ENCODE results near the gene SPHKAP. TPM values are rescaled to one million over a fixed set of nuclear protein-coding genes. Genes with fewer than 3 reads are reported as not detected.

The SPHKAP gene
- total RNA-seq, 1 experiment from 2014 or later: not detected

DNA sequence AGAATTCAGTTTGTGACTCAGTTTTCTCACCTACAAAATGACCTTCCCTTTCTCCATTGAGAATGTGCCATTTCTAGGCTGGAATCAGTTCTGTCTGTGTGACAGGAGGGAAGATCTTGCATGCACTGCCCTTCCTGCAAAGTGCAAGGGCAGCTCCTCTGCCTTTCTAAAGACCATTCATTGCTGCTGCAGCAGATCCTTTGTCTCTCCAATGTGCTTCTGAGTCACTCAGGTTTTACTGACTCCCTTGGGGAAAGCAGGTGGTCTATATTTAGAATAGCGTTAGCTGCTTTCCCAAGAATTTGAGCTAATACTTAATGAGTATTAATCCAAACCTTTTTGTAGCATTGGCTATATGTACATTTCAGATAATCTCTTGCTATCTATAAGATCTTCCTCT lies 247.6 kb downstream of the SPHKAP start:
- H3K9me3 ChIP-seq: no peaks in the 10 kb centered on the region
- TF ChIP-seq, protein P1, sequence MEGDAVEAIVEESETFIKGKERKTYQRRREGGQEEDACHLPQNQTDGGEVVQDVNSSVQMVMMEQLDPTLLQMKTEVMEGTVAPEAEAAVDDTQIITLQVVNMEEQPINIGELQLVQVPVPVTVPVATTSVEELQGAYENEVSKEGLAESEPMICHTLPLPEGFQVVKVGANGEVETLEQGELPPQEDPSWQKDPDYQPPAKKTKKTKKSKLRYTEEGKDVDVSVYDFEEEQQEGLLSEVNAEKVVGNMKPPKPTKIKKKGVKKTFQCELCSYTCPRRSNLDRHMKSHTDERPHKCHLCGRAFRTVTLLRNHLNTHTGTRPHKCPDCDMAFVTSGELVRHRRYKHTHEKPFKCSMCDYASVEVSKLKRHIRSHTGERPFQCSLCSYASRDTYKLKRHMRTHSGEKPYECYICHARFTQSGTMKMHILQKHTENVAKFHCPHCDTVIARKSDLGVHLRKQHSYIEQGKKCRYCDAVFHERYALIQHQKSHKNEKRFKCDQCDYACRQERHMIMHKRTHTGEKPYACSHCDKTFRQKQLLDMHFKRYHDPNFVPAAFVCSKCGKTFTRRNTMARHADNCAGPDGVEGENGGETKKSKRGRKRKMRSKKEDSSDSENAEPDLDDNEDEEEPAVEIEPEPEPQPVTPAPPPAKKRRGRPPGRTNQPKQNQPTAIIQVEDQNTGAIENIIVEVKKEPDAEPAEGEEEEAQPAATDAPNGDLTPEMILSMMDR (IDR thresholded peaks at IDR 0.05; ENCODE audit: insufficient read depth in 1 of 2, low read depth in 1 of 2, low read length in 1 of 2, severe bottlenecking in 1 of 2, unreplicated experiment in 1 of 2): no peak
- no peaks in the 10 kb centered on the region for H3K36me3 ChIP-seq (ENCODE audit: control insufficient read depth, insufficient read depth, low read length)
- H3K4me3 ChIP-seq (ENCODE audit: low read depth, low read length): no peak overlapping the region
- no peaks in the 10 kb centered on the region for H3K4me1 ChIP-seq
- no peaks in the 10 kb centered on the region for H3K9me3 Mint-ChIP-seq (ENCODE audit: unreplicated experiment)
- no TSS peak for BruUV-seq (replicated peaks)
- CTCF ChIA-PET: no interaction called here
- H3K27me3 ChIP-seq (replicated peaks; ENCODE audit: control insufficient read depth, insufficient read depth, low read length): no peaks in the 10 kb centered on the region
- H3K4me3 Mint-ChIP-seq (ENCODE audit: unreplicated experiment): no peak overlapping the region
- no peaks in the 10 kb centered on the region for H3K27me3 Mint-ChIP-seq (ENCODE audit: insufficient read depth, unreplicated experiment)
- H3K4me1 Mint-ChIP-seq (ENCODE audit: low read depth, unreplicated experiment): peaks cover 7% of the 10 kb centered on the region
- no peak overlapping the region for H3K27ac Mint-ChIP-seq (ENCODE audit: unreplicated experiment)
- intact Hi-C loops (cut with micrococcal nuclease; ENCODE audit: unreplicated experiment): loop anchor here (5.0 to 10.0 kb wide), 2 partner anchors 103 to 241 kb away; no protein-coding TSS in a partner anchor
- DNase-seq: no peak
- H3K36me3 Mint-ChIP-seq (ENCODE audit: insufficient read depth, unreplicated experiment): no peaks in the 10 kb centered on the region
- POLR2A ChIA-PET: no interaction called here

DNA sequence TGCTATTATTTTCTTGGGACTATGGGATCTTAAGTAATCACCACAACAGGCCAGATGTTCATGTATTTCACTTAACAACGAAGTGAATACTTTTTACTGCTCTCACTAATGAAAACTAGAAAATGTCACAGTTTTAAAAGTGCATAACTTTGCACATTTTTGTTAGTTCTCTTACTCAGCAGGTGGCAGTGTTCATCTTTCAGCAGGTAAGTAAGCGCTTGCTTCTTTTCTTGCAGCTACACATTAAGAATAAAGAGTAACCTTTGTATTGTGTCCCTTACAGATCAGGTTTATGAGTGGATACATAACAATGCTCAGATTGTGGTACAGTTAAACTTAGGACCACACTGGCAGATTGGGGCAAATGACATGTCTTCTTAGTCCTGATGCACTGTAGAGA lies 249.1 kb downstream of the SPHKAP start:
- TF ChIP-seq, protein P1 (IDR thresholded peaks at IDR 0.05; ENCODE audit: insufficient read depth in 1 of 2, low read depth in 1 of 2, low read length in 1 of 2, severe bottlenecking in 1 of 2, unreplicated experiment in 1 of 2): peak; percentile 9 to 19
- Mint-ChIP-seq H3K4me1 (ENCODE audit: low read depth, unreplicated experiment) (peaks cover 7% of the 10 kb centered on the region), H3K9me3 (ENCODE audit: unreplicated experiment) (no peaks in the 10 kb centered on the region), H3K27me3 (ENCODE audit: insufficient read depth, unreplicated experiment) (no peaks in the 10 kb centered on the region), H3K36me3 (ENCODE audit: insufficient read depth, unreplicated experiment) (no peaks in the 10 kb centered on the region), H3K27ac (ENCODE audit: unreplicated experiment) (no peak overlapping the region), H3K4me3 (ENCODE audit: unreplicated experiment) (no peak overlapping the region)
- Histone ChIP-seq H3K4me3 (ENCODE audit: low read depth, low read length) (no peak overlapping the region), H3K27me3 (replicated peaks; ENCODE audit: control insufficient read depth, insufficient read depth, low read length) (no peaks in the 10 kb centered on the region), H3K36me3 (ENCODE audit: control insufficient read depth, insufficient read depth, low read length) (no peaks in the 10 kb centered on the region), H3K4me1 (no peaks in the 10 kb centered on the region), H3K9me3 (no peaks in the 10 kb centered on the region)
- no TSS peak for BruUV-seq (replicated peaks)
- CTCF ChIA-PET: interaction anchor here (0.6 kb wide), 1 partner anchor 448 kb away, joined by 4 read pairs; no protein-coding TSS in a partner anchor
- no peak for DNase-seq
- intact Hi-C loops (cut with micrococcal nuclease; ENCODE audit: unreplicated experiment): loop anchor here (5.0 to 10.0 kb wide), 2 partner anchors 105 to 242 kb away; no protein-coding TSS in a partner anchor
- POLR2A ChIA-PET: no interaction called here

DNA sequence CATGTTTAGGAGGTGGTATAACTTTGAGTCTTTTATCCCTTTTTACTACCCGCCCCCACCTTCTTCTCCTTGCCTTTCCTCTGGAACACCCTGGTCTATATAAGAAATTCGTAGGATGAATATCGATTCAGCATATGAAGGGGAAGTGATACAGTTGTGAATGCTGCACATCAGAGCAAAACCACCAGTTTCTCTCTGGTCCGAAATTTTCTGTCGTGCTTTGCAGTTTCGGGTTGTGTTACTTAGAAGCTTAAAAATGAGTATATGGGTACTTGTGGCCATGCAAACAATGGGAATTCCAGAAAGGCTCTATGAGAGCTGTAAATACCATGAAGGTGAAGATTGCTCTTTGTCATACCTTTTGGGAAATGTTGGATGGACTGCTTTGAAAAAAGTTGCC lies 249.5 kb downstream of the SPHKAP start:
- H3K4me1 Mint-ChIP-seq (ENCODE audit: low read depth, unreplicated experiment): peaks cover 7% of the 10 kb centered on the region
- POLR2A ChIA-PET: no interaction called here
- CTCF ChIA-PET: no interaction called here
- H3K27me3 ChIP-seq (replicated peaks; ENCODE audit: control insufficient read depth, insufficient read depth, low read length): no peaks in the 10 kb centered on the region
- no peak overlapping the region for H3K4me3 Mint-ChIP-seq (ENCODE audit: unreplicated experiment)
- no peaks in the 10 kb centered on the region for H3K9me3 Mint-ChIP-seq (ENCODE audit: unreplicated experiment)
- H3K36me3 ChIP-seq (ENCODE audit: control insufficient read depth, insufficient read depth, low read length): no peaks in the 10 kb centered on the region
- no TSS peak for BruUV-seq (replicated peaks)
- no peaks in the 10 kb centered on the region for H3K36me3 Mint-ChIP-seq (ENCODE audit: insufficient read depth, unreplicated experiment)
- H3K27ac Mint-ChIP-seq (ENCODE audit: unreplicated experiment): no peak overlapping the region
- TF ChIP-seq, protein P1 (IDR thresholded peaks at IDR 0.05; ENCODE audit: insufficient read depth in 1 of 2, low read depth in 1 of 2, low read length in 1 of 2, severe bottlenecking in 1 of 2, unreplicated experiment in 1 of 2): no peak
- intact Hi-C loops (cut with micrococcal nuclease; ENCODE audit: unreplicated experiment): loop anchor here (5.0 to 10.0 kb wide), 2 partner anchors 105 to 243 kb away; no protein-coding TSS in a partner anchor
- H3K4me3 ChIP-seq (ENCODE audit: low read depth, low read length): no peak overlapping the region
- no peak for DNase-seq
- no peaks in the 10 kb centered on the region for H3K4me1 ChIP-seq
- no peaks in the 10 kb centered on the region for H3K27me3 Mint-ChIP-seq (ENCODE audit: insufficient read depth, unreplicated experiment)
- no peaks in the 10 kb centered on the region for H3K9me3 ChIP-seq

Data from Caco-2 (cell line).